GM19043 (cell line): Measurements from ENCODE around the gene NCL.
"Not testable (repeated sequence)": the region's sequence is repeated elsewhere in the genome, so short reads cannot be mapped to it uniquely, and the experiment has no call there.

Experiments used
- ATAC-seq: cut with Tn5 transposase; IDR thresholded peaks from one replicate; pipeline ENCODE4 v1.9.1; 2021; ENCODE audit warnings: low read depth; ENCODE audit not compliant: unreplicated experiment

NCL gene

GRCh38 chr2:231407686-231408085, 56.6 kb downstream of the NCL start:
- not testable (repeated sequence) for ATAC-seq

- ATAC-seq: not testable (repeated sequence)
These were observed 58.5 kb downstream of the NCL start for GRCh38 chr2:231405601-231406367.

- ATAC-seq: not testable (repeated sequence)
These were observed 60.1 kb downstream of the NCL start for GRCh38 chr2:231404183-231404578.
